NCI-H345 treated with DMSO at 0.1 percent for 48 hours (cell line): ENCODE measurements around the gene ZFPM1.

Experiments
- DNase-seq: peaks from one replicate; lab custom pipeline; 2025; ENCODE audit not compliant: unreplicated experiment; lab: John Stamatoyannopoulos, UW

Gene ZFPM1

GRCh38 chr16:88556294-88556988 lies 103.4 kb downstream of the ZFPM1 start:
- DNase-seq, result no peak

GRCh38 chr16:88558457-88559442 lies 105.7 kb downstream of the ZFPM1 start:
- DNase-seq, result peak; percentile 17

- no peak for DNase-seq
Measured at GRCh38 chr16:88560714-88561484, 107.8 kb downstream of the ZFPM1 start.

GRCh38 chr16:88561485-88562359 lies 108.6 kb downstream of the ZFPM1 start:
- DNase-seq, result peak; percentile 15

GRCh38 chr16:88566158-88566557 lies 113.1 kb downstream of the ZFPM1 start:
- DNase-seq, result no peak

GRCh38 chr16:88568710-88569613 lies 115.9 kb downstream of the ZFPM1 start:
- no peak for DNase-seq

- DNase-seq, result no peak
Measured at GRCh38 chr16:88569614-88569984, 116.5 kb downstream of the ZFPM1 start.

- peak; percentile 76 for DNase-seq
Measured at GRCh38 chr16:88569985-88570690, 117.1 kb downstream of the ZFPM1 start, which contains the start of gene ZC3H18. TSS of gene ZC3H18 (plus strand) at chr16:88570403. CDS start at chr16:88577124, 6,721 bp downstream.

GRCh38 chr16:88570691-88571092 lies 117.6 kb downstream of the ZFPM1 start:
- DNase-seq, result no peak

GRCh38 chr16:88575251-88575650 lies 122.2 kb downstream of the ZFPM1 start:
- DNase-seq, result no peak

GRCh38 chr16:88576307-88576706 lies 123.2 kb downstream of the ZFPM1 start:
- no peak for DNase-seq

- DNase-seq, result no peak
Measured at GRCh38 chr16:88577166-88577565, 124.1 kb downstream of the ZFPM1 start.

- no peak for DNase-seq
Measured at GRCh38 chr16:88578446-88579313, 125.6 kb downstream of the ZFPM1 start.

- DNase-seq, result no peak
Measured at GRCh38 chr16:88580371-88580770, 127.3 kb downstream of the ZFPM1 start.

- DNase-seq, result no peak
Measured at GRCh38 chr16:88581033-88581432, 128.0 kb downstream of the ZFPM1 start.

GRCh38 chr16:88582912-88583575 lies 130.0 kb downstream of the ZFPM1 start:
- no peak for DNase-seq

- DNase-seq, result no peak
Measured at GRCh38 chr16:88584676-88585075, 131.6 kb downstream of the ZFPM1 start.
